ENCODE data around the gene ADIPOR2. TPM values are rescaled to one million over a fixed set of nuclear protein-coding genes. Genes with fewer than 3 reads are reported as not detected.

Gene ADIPOR2
- total and polyA plus RNA-seq, 10 of the 15 experiments (the other 5 are each of a cell fraction or from before 2014, with no cell fraction given): 8.6 to 65.0 (median 38.0) TPM

GRCh38 chr12:1651946-1652345, 38.9 kb upstream of the ADIPOR2 start:
- H3K4me1 ChIP-seq (ENCODE audit: control insufficient read depth, insufficient read depth, low read length): no peaks in the 10 kb centered on the region
- H3K27me3 ChIP-seq (replicated peaks in 1 of 2; ENCODE audit: control insufficient read depth in 2 of 2, insufficient read depth in 2 of 2, low read length in 1 of 2): no peaks in the 10 kb centered on the region
- H3K36me3 ChIP-seq (ENCODE audit: control insufficient read depth in 2 of 2, insufficient read depth in 2 of 2, low read length in 1 of 2): no peaks in the 10 kb centered on the region
- ChIA-PET SMC1A (ENCODE audit: uncharacterized antibody, unreplicated experiment) (interaction anchor here (0.7 to 8.9 kb wide), 5 partner anchors 138 to 534 kb away, joined by 5 to 202 read pairs (median 11); no protein-coding TSS in a partner anchor), POLR2A (no interaction called here), RAD21 (ENCODE audit: unreplicated experiment) (interaction anchor here (0.9 to 13.4 kb wide), 5 partner anchors 10 to 534 kb away, joined by 3 to 234 read pairs (median 7); no protein-coding TSS in a partner anchor), CTCF (interaction anchor here (1.0 to 20.1 kb wide), 11 partner anchors 8 to 288 kb away, joined by 3 to 434 read pairs (median 5); partner anchors contain the start of gene WNT5B)
- H3K27ac ChIP-seq (ENCODE audit: control insufficient read depth, insufficient read depth): no peak overlapping the region
- H3K4me3 ChIP-seq: no peak overlapping the region
- BruUV-seq (replicated peaks): no TSS peak
- no peaks in the 10 kb centered on the region for H3K9me3 ChIP-seq (replicated peaks; ENCODE audit: control insufficient read depth, insufficient read depth, low read length)
- H3K79me2 ChIP-seq (ENCODE audit: control insufficient read depth, insufficient read depth, low read length): no peaks in the 10 kb centered on the region
- FAIRE-seq (no peak), DNase-seq (ENCODE audit: low read depth, low spot score) (no peak), ATAC-seq (no peak)
- H3K9ac ChIP-seq (ENCODE audit: control insufficient read depth, insufficient read depth, low read length): no peak overlapping the region
- no peaks in the 10 kb centered on the region for H4K20me1 ChIP-seq (ENCODE audit: control insufficient read depth, insufficient read depth)
- intact Hi-C loops (cut with micrococcal nuclease; ENCODE audit: unreplicated experiment) (loop anchor here (1.0 kb wide), 1 partner anchor 288 kb away; no protein-coding TSS in a partner anchor), in situ Hi-C loops (cut with MboI) (no loop called here)
- no peak overlapping the region for H3K4me2 ChIP-seq (ENCODE audit: control insufficient read depth, insufficient read depth)
- H2AFZ ChIP-seq (ENCODE audit: control insufficient read depth, low read depth, low read length): no peak overlapping the region
- no peak for TF ChIP-seq SIN3A (IDR thresholded peaks at IDR 0.05; ENCODE audit: low read depth, low read length)
- TF ChIP-seq SRF (IDR thresholded peaks at IDR 0.05; ENCODE audit: low read depth in 2 of 2, low read length in 2 of 2): no peak
- no peak for TF ChIP-seq CHD1 (IDR thresholded peaks at IDR 0.05; ENCODE audit: low read depth, low read length)
- TF ChIP-seq MYB (IDR thresholded peaks at IDR 0.05; ENCODE audit: borderline replicate concordance, low read depth, low read length): no peak
- TF ChIP-seq CREM (IDR thresholded peaks at IDR 0.05; ENCODE audit: low read depth): no peak
- no peak for TF ChIP-seq ASH2L (IDR thresholded peaks at IDR 0.05; ENCODE audit: borderline replicate concordance, low read depth)
- TF ChIP-seq MEF2B (IDR thresholded peaks at IDR 0.05; ENCODE audit: partially characterized antibody, poor library complexity, severe bottlenecking): no peak
- TF ChIP-seq SUPT20H (IDR thresholded peaks at IDR 0.05; ENCODE audit: borderline replicate concordance, control insufficient read depth, low read depth, low read length): no peak
- TF ChIP-seq NFYA (IDR thresholded peaks at IDR 0.05; ENCODE audit: borderline replicate concordance, low read depth, low read length): no peak
- TF ChIP-seq SPI1 (IDR thresholded peaks at IDR 0.05; ENCODE audit: borderline replicate concordance, insufficient read depth, low read depth, low read length): no peak
- no peak for TF ChIP-seq NRF1 (conservative IDR thresholded peaks at IDR 0.05; ENCODE audit: low read depth, low read length)

Data from GM12878 (cell line).